ENCODE results near the gene POP7. TPM values are rescaled to one million over a fixed set of nuclear protein-coding genes. Genes with fewer than 3 reads are reported as not detected.
A peak's percentile ranks its signal among the peaks of the same experiment; 100 is the strongest.

POP7 gene
- total RNA-seq, 4 donors from 2014 or later: 39.4 to 55.8 (median 47.6) TPM

GRCh38 chr7:100687751-100688300 is 18.1 kb upstream of the POP7 start:
- no peak for TF ChIP-seq POLR2AphosphoS5 (IDR thresholded peaks at IDR 0.05)
- no peak for TF ChIP-seq CTCF (IDR thresholded peaks at IDR 0.05)
- TF ChIP-seq EP300 (IDR thresholded peaks at IDR 0.05): no peak
- TF ChIP-seq POLR2A (IDR thresholded peaks at IDR 0.05): no peak
- Histone ChIP-seq H3K9me3 (no peaks in the 10 kb centered on the region), H3K36me3 (peaks cover 64% of the 10 kb centered on the region), H3K4me3 (no peak overlapping the region), H3K4me1 (peaks cover 34% of the 10 kb centered on the region), H3K27me3 (no peaks in the 10 kb centered on the region), H3K27ac (no peak overlapping the region)
- DNase-seq (ENCODE audit: low spot score in 2 of 2): no peak
- 77% methylated on average over 24 of the region's 25 CpGs for WGBS

- H3K27ac ChIP-seq: no peak overlapping the region
- 90% methylated on average over 16 of the region's 16 CpGs for WGBS
These were observed 17.5 kb upstream of the POP7 start for GRCh38 chr7:100688326-100688860.

GRCh38 chr7:100689230-100690135 is 16.4 kb upstream of the POP7 start:
- Histone ChIP-seq H3K4me1 (peaks cover 40% of the 10 kb centered on the region), H3K36me3 (peaks cover 48% of the 10 kb centered on the region)

More at GRCh38 chr7:100688326-100688860, 17.5 kb upstream of the POP7 start:
- Histone ChIP-seq H3K27me3 (no peaks in the 10 kb centered on the region), H3K4me1 (peaks cover 38% of the 10 kb centered on the region), H3K4me3 (no peak overlapping the region), H3K9me3 (no peaks in the 10 kb centered on the region), H3K36me3 (peaks cover 59% of the 10 kb centered on the region)
- DNase-seq (ENCODE audit: low spot score in 2 of 2): no peak
- no peak for TF ChIP-seq POLR2AphosphoS5 (IDR thresholded peaks at IDR 0.05)
- no peak for TF ChIP-seq EP300 (IDR thresholded peaks at IDR 0.05)
- TF ChIP-seq POLR2A (IDR thresholded peaks at IDR 0.05): no peak
- no peak for TF ChIP-seq CTCF (IDR thresholded peaks at IDR 0.05)

GRCh38 chr7:100691676-100692577 is 14.0 kb upstream of the POP7 start:
- Histone ChIP-seq H3K27ac (no peak overlapping the region), H3K27me3 (no peaks in the 10 kb centered on the region), H3K4me3 (peak overlapping the region; percentile 96), H3K9me3 (no peaks in the 10 kb centered on the region), H3K4me1 (peaks cover 46% of the 10 kb centered on the region), H3K36me3 (peaks cover 23% of the 10 kb centered on the region)
- TF ChIP-seq POLR2AphosphoS5 (IDR thresholded peaks at IDR 0.05): no peak
- TF ChIP-seq CTCF (IDR thresholded peaks at IDR 0.05): peak; percentile 74 to 96
- WGBS: 20% methylated on average over 28 of the region's 28 CpGs
- peak in 1 of 2 donors; percentile 85 for DNase-seq (ENCODE audit: low spot score in 2 of 2)

More at GRCh38 chr7:100689230-100690135, 16.4 kb upstream of the POP7 start:
- TF ChIP-seq EP300 (IDR thresholded peaks at IDR 0.05): no peak
- no peak for TF ChIP-seq POLR2AphosphoS5 (IDR thresholded peaks at IDR 0.05)
- TF ChIP-seq POLR2A (IDR thresholded peaks at IDR 0.05): no peak
- no peak for TF ChIP-seq CTCF (IDR thresholded peaks at IDR 0.05)
- Histone ChIP-seq H3K4me3 (no peak overlapping the region), H3K27ac (no peak overlapping the region), H3K27me3 (no peaks in the 10 kb centered on the region), H3K9me3 (no peaks in the 10 kb centered on the region)
- 81% methylated on average over 14 of the region's 18 CpGs for WGBS
- DNase-seq (ENCODE audit: low spot score in 2 of 2): no peak
